Measurements from ENCODE around the gene TRERF1.

TRERF1 gene

GRCh38 chr6:42313941-42314570, 137.7 kb downstream of the TRERF1 start:
- Histone ChIP-seq H3K27ac (peak overlapping the region; percentile 56), H3K4me3 (ENCODE audit: low read depth, low read length) (no peak overlapping the region), H3K27me3 (replicated peaks) (no peaks in the 10 kb centered on the region), H3K36me3 (replicated peaks) (no peaks in the 10 kb centered on the region)
- in situ Hi-C loops (cut with HindIII; ENCODE audit: low pct_ligation_motif_present, low sequenced_read_pairs) = no loop called here
- DNase-seq = peak; percentile 21
- no peak for TF ChIP-seq CTCF (IDR thresholded peaks at IDR 0.05; ENCODE audit: low read depth, low read length, missing control alignments)

- DNase-seq = peak; percentile 74
- Histone ChIP-seq H3K36me3 (replicated peaks) (no peaks in the 10 kb centered on the region), H3K27me3 (replicated peaks) (no peaks in the 10 kb centered on the region), H3K27ac (peak overlapping the region; percentile 56), H3K4me3 (ENCODE audit: low read depth, low read length) (no peak overlapping the region)
- in situ Hi-C loops (cut with HindIII; ENCODE audit: low pct_ligation_motif_present, low sequenced_read_pairs) = no loop called here
- no peak for TF ChIP-seq CTCF (IDR thresholded peaks at IDR 0.05; ENCODE audit: low read depth, low read length, missing control alignments)
Observed at GRCh38 chr6:42313038-42313437, 138.7 kb downstream of the TRERF1 start.

- in situ Hi-C loops (cut with HindIII; ENCODE audit: low pct_ligation_motif_present, low sequenced_read_pairs) = no loop called here
- no peak overlapping the region for H3K27ac ChIP-seq
- no peak overlapping the region for H3K4me3 ChIP-seq (ENCODE audit: low read depth, low read length)
- H3K36me3 ChIP-seq (replicated peaks) = no peaks in the 10 kb centered on the region
- H3K27me3 ChIP-seq (replicated peaks) = no peaks in the 10 kb centered on the region
- no peak for TF ChIP-seq CTCF (IDR thresholded peaks at IDR 0.05; ENCODE audit: low read depth, low read length, missing control alignments)
- DNase-seq = no peak
Observed at GRCh38 chr6:42307141-42307470, 144.6 kb downstream of the TRERF1 start.

GRCh38 chr6:42306439-42307140, 145.1 kb downstream of the TRERF1 start:
- in situ Hi-C loops (cut with HindIII; ENCODE audit: low pct_ligation_motif_present, low sequenced_read_pairs) = no loop called here
- no peak for TF ChIP-seq CTCF (IDR thresholded peaks at IDR 0.05; ENCODE audit: low read depth, low read length, missing control alignments)
- no peak for DNase-seq
- Histone ChIP-seq H3K27ac (no peak overlapping the region), H3K36me3 (replicated peaks) (no peaks in the 10 kb centered on the region), H3K4me3 (ENCODE audit: low read depth, low read length) (no peak overlapping the region), H3K27me3 (replicated peaks) (no peaks in the 10 kb centered on the region)

- H3K27ac ChIP-seq = no peak overlapping the region
- peaks cover 2% of the 10 kb centered on the region for H3K36me3 ChIP-seq (replicated peaks)
- no peak for DNase-seq
- no peak overlapping the region for H3K4me3 ChIP-seq (ENCODE audit: low read depth, low read length)
- no peak for TF ChIP-seq CTCF (IDR thresholded peaks at IDR 0.05; ENCODE audit: low read depth, low read length, missing control alignments)
- H3K27me3 ChIP-seq (replicated peaks) = no peaks in the 10 kb centered on the region
- in situ Hi-C loops (cut with HindIII; ENCODE audit: low pct_ligation_motif_present, low sequenced_read_pairs) = no loop called here
Observed at GRCh38 chr6:42304053-42304712, 147.5 kb downstream of the TRERF1 start.
